ENCODE results near the gene HPN.

The HPN gene

DNA sequence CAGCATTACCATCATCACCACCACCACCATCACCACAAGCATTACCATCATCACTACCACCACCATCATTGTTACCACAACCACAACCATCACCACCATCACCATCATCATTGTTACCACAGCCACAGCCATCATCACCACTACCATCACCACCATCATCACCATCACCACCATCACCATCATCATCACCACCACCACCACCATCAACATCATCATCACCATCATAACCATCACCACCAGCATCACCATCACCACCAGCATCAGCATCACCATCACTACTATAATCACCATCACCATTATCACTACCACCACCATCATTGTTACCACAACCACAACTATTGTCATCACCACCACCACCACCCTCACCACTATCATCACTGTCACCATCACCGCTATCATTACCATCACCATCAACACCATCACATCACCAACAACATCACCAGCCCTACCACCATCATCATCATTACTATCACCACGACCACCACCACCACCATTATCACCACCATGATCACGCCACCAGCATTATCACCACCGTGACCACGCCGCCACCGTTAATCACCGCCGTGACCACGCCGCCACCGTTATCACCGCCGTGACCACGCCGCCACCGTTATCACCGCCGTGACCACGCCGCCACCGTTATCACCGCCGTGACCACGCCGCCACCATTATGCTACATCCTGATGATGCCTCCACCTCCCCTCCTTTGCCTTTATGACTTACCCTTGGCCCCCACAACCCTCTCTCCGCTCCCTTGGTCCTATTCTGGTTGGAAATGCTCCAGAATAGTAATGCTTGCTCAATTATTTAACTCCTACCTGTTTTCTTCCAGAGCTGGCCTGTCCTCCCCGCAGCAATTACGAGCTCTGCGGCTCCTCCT is 64.1 kb downstream of the HPN start:
- DNase-seq (ENCODE audit: low read depth): no peak

DNA sequence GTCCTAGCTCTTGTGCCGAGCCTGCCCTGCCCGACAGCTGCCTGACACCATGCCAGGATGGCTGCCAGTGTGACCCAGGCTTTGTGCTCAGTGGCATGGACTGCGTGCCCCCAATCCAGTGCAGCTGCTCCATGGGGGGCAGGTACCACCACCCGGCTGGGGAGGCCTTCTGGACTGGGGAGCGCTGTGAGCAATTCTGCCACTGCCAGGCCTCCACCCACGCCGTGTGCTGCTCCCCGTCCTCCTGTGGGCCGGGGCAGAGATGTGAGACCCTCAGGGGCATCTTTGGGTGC is 64.7 kb downstream of the HPN start:
- DNase-seq (ENCODE audit: low read depth): no peak

- DNase-seq (ENCODE audit: low read depth): no peak
These were observed 65.5 kb downstream of the HPN start for GRCh38 chr19:35106898-35107541.

DNA sequence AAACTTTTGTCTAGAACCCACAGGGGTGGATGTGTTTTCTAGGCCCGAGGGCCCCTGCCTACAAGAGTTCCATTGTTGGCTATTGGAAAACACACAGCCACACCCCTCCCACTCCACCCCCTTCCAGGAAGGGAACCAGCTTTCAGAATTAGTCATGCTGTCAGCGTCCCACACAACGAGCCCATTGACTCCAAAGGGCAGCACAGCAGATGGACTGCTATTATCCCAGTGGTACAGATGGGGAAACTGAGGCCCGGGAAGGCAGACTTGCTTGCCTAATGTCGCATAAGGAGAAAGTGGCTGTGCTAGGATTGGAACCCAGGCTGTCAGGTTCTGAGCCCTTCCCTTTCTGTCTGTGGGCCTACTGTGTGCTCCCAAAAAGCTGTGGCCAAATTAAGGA is 66.0 kb downstream of the HPN start:
- DNase-seq (ENCODE audit: low read depth): no peak

DNA sequence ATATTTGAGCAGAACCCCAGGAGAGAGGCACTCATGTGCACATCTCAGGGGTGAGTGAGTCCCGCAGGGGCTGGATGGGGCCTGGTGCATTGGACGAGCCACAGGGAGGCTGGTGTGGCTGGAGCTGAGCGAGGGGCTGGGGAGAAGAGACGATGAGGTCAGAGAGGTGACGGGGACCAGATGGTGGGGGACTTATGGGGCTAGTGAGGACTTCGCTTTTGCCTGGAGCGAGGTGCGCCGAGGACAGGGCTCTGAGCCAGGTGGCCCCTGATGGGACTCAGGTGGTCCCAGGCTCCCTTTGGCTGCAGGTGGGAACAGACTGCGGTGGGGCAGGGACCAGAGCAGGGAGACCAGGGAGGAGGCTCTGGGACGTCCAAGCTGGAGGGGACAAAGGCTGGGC is 67.2 kb downstream of the HPN start:
- DNase-seq (ENCODE audit: low read depth): no peak

DNA sequence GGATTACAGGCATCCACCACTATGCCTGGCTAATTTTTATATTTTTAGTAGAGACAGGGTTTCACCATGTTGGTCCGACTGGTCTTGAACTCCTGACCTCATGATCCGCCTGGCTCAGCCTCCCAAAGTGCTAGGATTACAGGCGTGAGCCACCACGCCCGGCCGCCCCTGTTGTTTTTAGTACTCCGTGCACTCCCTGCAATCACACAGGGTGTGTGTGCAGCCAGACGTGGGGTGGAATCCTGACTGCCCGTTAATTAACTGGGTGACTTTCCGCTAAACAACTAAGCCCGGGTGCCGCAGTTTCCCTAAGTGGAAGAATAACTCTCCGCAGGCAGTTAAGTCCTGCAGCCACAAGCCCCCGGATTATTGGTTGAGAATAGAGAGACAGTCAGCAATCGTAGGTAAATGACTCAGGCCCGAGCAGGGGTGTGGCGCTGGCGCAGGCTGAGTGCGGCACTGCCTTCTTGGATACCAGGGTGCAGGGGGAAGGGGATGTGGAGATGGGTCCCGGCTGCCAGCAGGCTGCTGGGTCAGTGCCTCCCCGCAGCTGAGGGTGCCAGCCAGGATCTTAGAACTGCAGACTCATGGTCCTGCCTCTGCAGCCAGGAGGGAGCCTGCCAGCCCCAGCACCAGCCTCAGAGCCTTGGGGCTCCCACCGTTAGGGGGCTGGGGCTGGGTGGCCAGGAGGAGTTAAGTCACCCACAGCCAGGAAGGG is 68.0 kb downstream of the HPN start:
- no peak for DNase-seq (ENCODE audit: low read depth)

- DNase-seq (ENCODE audit: low read depth): no peak
These were observed 69.5 kb downstream of the HPN start for GRCh38 chr19:35110974-35111373.

DNA sequence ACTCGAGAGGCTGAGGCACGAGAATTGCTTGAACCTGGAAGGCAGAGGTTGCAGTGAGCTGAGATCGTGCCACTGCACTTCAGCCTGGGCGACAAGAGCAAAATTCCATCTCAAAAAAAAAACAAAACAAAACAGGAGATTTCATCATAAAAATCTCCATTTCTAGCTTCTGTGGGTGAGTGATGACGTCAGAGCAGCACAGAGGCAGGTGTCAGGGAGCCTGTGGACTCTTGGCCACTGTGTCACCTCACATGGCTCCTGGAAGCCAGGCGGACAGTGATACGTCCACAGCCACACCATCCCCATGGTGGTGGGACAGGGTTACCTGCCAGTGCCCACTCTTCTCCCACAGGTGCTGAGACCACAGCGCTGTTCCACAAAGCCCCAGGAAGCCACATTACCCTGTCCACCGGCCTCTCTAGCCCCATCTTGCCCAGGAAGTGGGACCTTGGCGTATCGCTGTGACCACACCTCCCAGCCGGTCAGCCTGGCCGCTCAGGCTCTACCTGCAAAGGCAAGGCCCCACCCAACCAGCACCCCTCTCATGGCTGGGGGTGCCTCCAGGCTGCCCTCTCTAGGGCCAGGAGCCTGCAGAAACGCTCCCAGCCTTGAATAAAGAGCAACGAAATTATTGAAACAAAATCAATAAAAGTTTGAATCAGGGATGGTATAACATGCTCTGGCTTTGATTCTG is 71.6 kb downstream of the HPN start:
- no peak for DNase-seq (ENCODE audit: low read depth)

DNA sequence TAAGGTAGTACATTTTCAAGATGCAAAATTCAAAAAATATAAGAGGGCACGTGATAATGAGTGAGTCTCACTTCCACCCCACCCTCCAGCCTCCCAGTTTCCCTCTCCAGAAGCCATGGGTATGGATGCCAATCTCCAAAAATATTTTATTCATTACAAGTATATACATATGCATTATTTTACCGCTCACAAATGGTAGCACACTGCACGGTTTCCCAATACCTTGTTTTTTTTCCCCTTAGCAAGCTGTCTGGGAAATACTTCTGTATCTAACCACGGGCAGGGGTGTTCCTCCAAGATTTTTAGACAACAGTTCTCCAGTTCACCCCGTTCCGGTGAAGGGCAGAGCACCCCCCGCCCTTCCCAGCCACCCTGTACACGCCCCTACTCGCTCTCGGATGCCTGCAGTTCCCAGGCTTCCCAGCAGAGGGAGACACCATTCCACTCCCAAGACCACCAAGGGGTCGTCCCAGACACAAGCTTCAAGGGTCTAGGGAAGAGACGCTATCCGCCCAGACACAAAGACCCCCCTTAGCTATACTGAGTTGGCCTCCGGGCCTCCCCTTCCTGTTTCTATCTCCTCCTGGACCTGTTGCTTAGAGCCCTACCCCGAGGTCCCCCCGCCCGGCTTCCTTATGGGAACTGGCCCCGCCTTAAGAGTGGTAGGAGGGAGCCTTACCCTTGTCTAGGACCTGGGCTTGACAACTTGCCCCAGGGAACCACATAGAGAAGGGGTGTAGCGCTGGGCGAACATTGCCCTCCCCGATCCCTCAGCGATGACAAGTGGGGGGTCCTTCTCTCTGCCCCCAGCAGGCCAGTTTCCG is 73.0 kb downstream of the HPN start:
- DNase-seq (ENCODE audit: low read depth): no peak

DNA sequence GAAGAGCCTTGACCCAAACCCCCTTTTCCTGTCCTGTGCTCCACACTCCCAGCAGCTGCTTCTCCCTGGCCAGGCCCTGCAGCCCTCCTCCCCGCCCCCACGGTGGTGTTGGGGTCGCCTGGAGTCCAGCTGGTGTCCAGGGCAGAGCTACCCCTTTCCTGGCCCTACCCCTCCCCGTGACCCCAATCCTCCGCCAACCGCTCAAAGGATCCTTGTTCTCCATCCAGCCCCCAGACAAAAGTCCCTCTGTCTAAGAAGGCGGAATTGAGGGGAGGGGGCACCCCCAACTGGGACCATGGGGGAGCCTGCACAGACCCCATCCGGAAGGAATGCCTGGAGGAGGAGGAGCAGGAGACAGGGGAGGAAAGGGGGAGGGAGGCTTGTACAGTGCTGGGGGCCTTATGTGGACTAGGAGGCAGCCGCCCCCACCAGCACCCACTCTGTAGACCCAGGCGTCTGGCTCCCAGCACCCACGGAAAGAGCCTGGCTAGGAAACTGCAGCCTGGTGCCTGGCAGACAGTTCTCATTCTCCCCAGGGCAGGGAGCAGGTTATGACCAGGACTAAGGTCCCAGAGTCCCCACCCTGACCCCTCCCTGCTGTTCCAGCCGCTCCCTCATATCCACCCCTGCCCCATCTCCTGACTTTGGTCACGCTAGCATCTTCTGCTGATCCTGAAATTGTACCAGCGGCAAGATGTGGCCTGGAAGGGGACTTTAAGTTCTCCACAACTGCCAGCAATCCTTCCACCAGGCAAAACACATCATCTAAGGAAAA is 73.8 kb downstream of the HPN start, which contains the start of gene FXYD3:
Gene FXYD3, plus strand, starts transcription at position 647 of the 775 bp plus-strand sequence. CDS start 3,554 bp downstream, outside the sequence.
- DNase-seq (ENCODE audit: low read depth): no peak

All from HS-5 (cell line).